Trophoblast cell (in vitro differentiated cells and primary cell): ENCODE measurements around the gene SLC24A4.

Source experiments
- DNase-seq, 2 donors: peaks; one replicate each; pipeline ENCODE4 v3.0.0-alpha.2; 2016
- H2AFZ ChIP-seq: 2 replicates; pipeline ENCODE4 v1.6.1; 2013; ENCODE audit warnings: low read length, moderate library complexity, mild to moderate bottlenecking; ENCODE audit not compliant: insufficient read depth, poor library complexity
- H2AK5ac ChIP-seq: 2 replicates; pipeline ENCODE4 v1.6.1; 2013; ENCODE audit warnings: mild to moderate bottlenecking, low read length
- H2BK120ac ChIP-seq: 2 replicates; pipeline ENCODE4 v1.6.1; 2013; ENCODE audit warnings: low read length, mild to moderate bottlenecking, moderate library complexity; ENCODE audit not compliant: insufficient read depth, poor library complexity
- H2BK12ac ChIP-seq: 2 replicates; pipeline ENCODE4 v1.6.1; 2013; ENCODE audit warnings: mild to moderate bottlenecking, low read length, moderate library complexity
- H2BK5ac ChIP-seq: 2 replicates; pipeline ENCODE4 v1.6.1; 2013; ENCODE audit warnings: low read length, low read depth, moderate library complexity, mild to moderate bottlenecking; ENCODE audit not compliant: poor library complexity
- H3K14ac ChIP-seq: 2 replicates; pipeline ENCODE4 v1.6.1; 2013; ENCODE audit warnings: mild to moderate bottlenecking, low read length
- H3K18ac ChIP-seq: 2 replicates; pipeline ENCODE4 v1.6.1; 2013; ENCODE audit warnings: mild to moderate bottlenecking, low read length
- H3K23ac ChIP-seq: 2 replicates; pipeline ENCODE4 v1.6.1; 2013; ENCODE audit warnings: low read length
- H3K27ac ChIP-seq: 2 replicates; pipeline ENCODE4 v1.5.1; 2013; ENCODE audit warnings: low read depth, mild to moderate bottlenecking, inconsistent platforms, low read length, moderate library complexity
- H3K27me3 ChIP-seq: 2 replicates; pipeline ENCODE4 v1.6.1; 2013; ENCODE audit warnings: inconsistent platforms, mild to moderate bottlenecking, low read length, moderate library complexity; ENCODE audit not compliant: insufficient read depth
- H3K36me3 ChIP-seq, 2 experiments: 1 replicate in 1 of 2; 2 replicates in 1 of 2; pipeline ENCODE4 v1.6.1; 2013; ENCODE audit warnings: low read length in 2 of 2, mild to moderate bottlenecking in 2 of 2, moderate library complexity in 1 of 2; ENCODE audit not compliant: insufficient read depth in 2 of 2, control insufficient read depth in 1 of 2
- H3K4ac ChIP-seq: 2 replicates; pipeline ENCODE4 v1.6.1; 2013; ENCODE audit warnings: low read depth, mild to moderate bottlenecking, low read length, moderate library complexity
- H3K4me1 ChIP-seq, 2 experiments: 1 replicate in 1 of 2; 2 replicates in 1 of 2; pipeline ENCODE4 v1.6.1; 2013; ENCODE audit warnings: low read length in 2 of 2, mild to moderate bottlenecking in 2 of 2, moderate library complexity in 1 of 2; ENCODE audit not compliant: insufficient read depth in 2 of 2, control insufficient read depth in 1 of 2
- H3K4me2 ChIP-seq: 2 replicates; pipeline ENCODE4 v1.6.1; 2013; ENCODE audit warnings: inconsistent platforms, mild to moderate bottlenecking, low read length, moderate library complexity
- H3K4me3 ChIP-seq: 2 replicates; pipeline ENCODE4 v1.5.1; 2013; ENCODE audit warnings: mild to moderate bottlenecking, low read depth, low read length, inconsistent platforms
- H3K79me1 ChIP-seq: one replicate; pipeline ENCODE4 v1.6.1; 2013; ENCODE audit warnings: low read length
- H3K79me2 ChIP-seq: 2 replicates; pipeline ENCODE4 v1.6.1; 2013; ENCODE audit warnings: low read length, mild to moderate bottlenecking; ENCODE audit not compliant: control insufficient read depth, insufficient read depth, poor library complexity
- H3K9ac ChIP-seq: 2 replicates; pipeline ENCODE4 v1.6.1; 2013; ENCODE audit warnings: mild to moderate bottlenecking, low read length
- H3K9me3 ChIP-seq: 2 replicates; pipeline ENCODE4 v1.6.1; 2013; ENCODE audit warnings: low read depth, mild to moderate bottlenecking, control low read depth, inconsistent platforms, low read length; ENCODE audit not compliant: insufficient read depth
- H4K12ac ChIP-seq: 2 replicates; pipeline ENCODE4 v1.6.1; 2013; ENCODE audit warnings: low read depth, mild to moderate bottlenecking, low read length, moderate library complexity
- H4K8ac ChIP-seq: 2 replicates; pipeline ENCODE4 v1.6.1; 2013; ENCODE audit warnings: low read depth, mild to moderate bottlenecking, low read length, moderate library complexity
- H4K91ac ChIP-seq: one replicate; pipeline ENCODE4 v1.6.1; 2013; ENCODE audit warnings: low read depth, mild to moderate bottlenecking, low read length, moderate library complexity
- WGBS: extraction: QIAGEN DNeasy Blood & Tissue Kit; methylation state at CpG from one replicate; pipeline ENCODE4 v1.1.7; 2013; ENCODE audit warnings: missing lambda C conversion rate; ENCODE audit not compliant: insufficient read length, insufficient coverage; ENCODE audit errors: extremely low coverage; 5-methylcytosine and 5-hydroxymethylcytosine counted together

The SLC24A4 gene

GRCh38 chr14:92383805-92384204, 60.8 kb downstream of the SLC24A4 start:
- no CpG with 5 or more reads among the region's 12 CpGs for WGBS
- H3K4me3 ChIP-seq, result no peak overlapping the region
- no peak overlapping the region for H3K27ac ChIP-seq
- no peak overlapping the region for H3K14ac ChIP-seq
- H3K36me3 ChIP-seq, result no peaks in the 10 kb centered on the region
- no peak overlapping the region for H2BK5ac ChIP-seq
- H3K9ac ChIP-seq, result no peak overlapping the region
- no peak overlapping the region for H4K91ac ChIP-seq
- no peaks in the 10 kb centered on the region for H3K9me3 ChIP-seq
- no peaks in the 10 kb centered on the region for H3K79me2 ChIP-seq
- no peak overlapping the region for H2AFZ ChIP-seq
- no peaks in the 10 kb centered on the region for H3K4me1 ChIP-seq
- H2BK12ac ChIP-seq, result no peak overlapping the region
- H3K79me1 ChIP-seq, result no peaks in the 10 kb centered on the region
- H3K4ac ChIP-seq, result no peak overlapping the region
- no peak overlapping the region for H2BK120ac ChIP-seq
- H3K4me2 ChIP-seq, result no peak overlapping the region
- no peaks in the 10 kb centered on the region for H3K27me3 ChIP-seq
- no peak overlapping the region for H3K18ac ChIP-seq
- H3K23ac ChIP-seq, result no peak overlapping the region
- no peak overlapping the region for H4K8ac ChIP-seq
- no peak overlapping the region for H2AK5ac ChIP-seq
- no peak for DNase-seq
- H4K12ac ChIP-seq, result no peak overlapping the region

- Histone ChIP-seq H3K14ac (no peak overlapping the region), H2BK5ac (no peak overlapping the region), H2AFZ (no peak overlapping the region), H3K79me2 (no peaks in the 10 kb centered on the region), H3K9me3 (no peaks in the 10 kb centered on the region), H3K4me3 (no peak overlapping the region), H2BK12ac (no peak overlapping the region), H4K8ac (no peak overlapping the region), H3K4ac (no peak overlapping the region), H3K36me3 (no peaks in the 10 kb centered on the region), H3K27me3 (no peaks in the 10 kb centered on the region), H4K91ac (no peak overlapping the region), H3K79me1 (no peaks in the 10 kb centered on the region), H3K4me1 (no peaks in the 10 kb centered on the region), H4K12ac (no peak overlapping the region), H3K27ac (no peak overlapping the region), H3K9ac (no peak overlapping the region), H2BK120ac (no peak overlapping the region), H3K4me2 (no peak overlapping the region), H3K23ac (no peak overlapping the region), H3K18ac (no peak overlapping the region), H2AK5ac (no peak overlapping the region)
- DNase-seq, result no peak
- no CpG with 5 or more reads among the region's 5 CpGs for WGBS
Observed at GRCh38 chr14:92384461-92385133, 61.6 kb downstream of the SLC24A4 start.

- Histone ChIP-seq H3K14ac (no peak overlapping the region), H3K4ac (no peak overlapping the region), H3K27ac (no peak overlapping the region), H2AK5ac (no peak overlapping the region), H2BK12ac (no peak overlapping the region), H3K23ac (no peak overlapping the region), H3K4me1 (no peaks in the 10 kb centered on the region), H3K9ac (no peak overlapping the region), H3K9me3 (no peaks in the 10 kb centered on the region), H3K4me3 (no peak overlapping the region), H4K12ac (no peak overlapping the region), H3K79me2 (no peaks in the 10 kb centered on the region), H2BK120ac (no peak overlapping the region), H3K4me2 (no peak overlapping the region), H3K27me3 (no peaks in the 10 kb centered on the region), H3K18ac (no peak overlapping the region), H2AFZ (no peak overlapping the region), H3K79me1 (no peaks in the 10 kb centered on the region), H4K8ac (no peak overlapping the region), H4K91ac (no peak overlapping the region), H3K36me3 (no peaks in the 10 kb centered on the region), H2BK5ac (no peak overlapping the region)
- no CpG with 5 or more reads among the region's 11 CpGs for WGBS
- DNase-seq, result no peak
Observed at GRCh38 chr14:92385561-92385960, 62.6 kb downstream of the SLC24A4 start.

DNA sequence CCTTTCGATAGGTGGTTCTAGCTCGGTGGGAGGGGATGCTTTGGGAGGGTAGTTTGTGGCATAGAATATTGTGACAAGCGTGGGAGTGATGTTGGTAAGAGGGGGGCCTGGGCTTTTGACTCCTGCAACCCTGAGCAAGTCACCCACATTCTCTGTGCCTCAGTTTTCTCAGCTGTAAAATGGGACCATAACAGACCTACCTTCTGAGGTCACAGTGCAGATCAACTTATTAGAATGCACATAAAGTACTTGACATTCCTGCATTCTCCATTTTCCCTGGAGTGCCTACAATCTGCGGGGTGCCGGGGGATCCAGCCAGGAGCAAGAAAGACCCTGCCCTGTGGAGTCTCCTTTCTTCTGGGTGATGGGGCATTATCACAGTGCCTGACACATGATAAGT, 63.2 kb downstream of the SLC24A4 start:
- no peak overlapping the region for H2BK5ac ChIP-seq
- H3K18ac ChIP-seq, result no peak overlapping the region
- H4K8ac ChIP-seq, result no peak overlapping the region
- no peaks in the 10 kb centered on the region for H3K27me3 ChIP-seq
- WGBS, result no CpG with 5 or more reads among the region's 5 CpGs
- no peak overlapping the region for H4K91ac ChIP-seq
- no peaks in the 10 kb centered on the region for H3K79me1 ChIP-seq
- H3K27ac ChIP-seq, result no peak overlapping the region
- no peak overlapping the region for H3K9ac ChIP-seq
- no peak overlapping the region for H2BK120ac ChIP-seq
- H3K4me3 ChIP-seq, result no peak overlapping the region
- H2AK5ac ChIP-seq, result no peak overlapping the region
- no peaks in the 10 kb centered on the region for H3K9me3 ChIP-seq
- no peak overlapping the region for H3K4me2 ChIP-seq
- no peak overlapping the region for H3K4ac ChIP-seq
- H3K79me2 ChIP-seq, result no peaks in the 10 kb centered on the region
- no peak for DNase-seq
- H3K23ac ChIP-seq, result no peak overlapping the region
- H4K12ac ChIP-seq, result no peak overlapping the region
- H3K4me1 ChIP-seq, result no peaks in the 10 kb centered on the region
- H3K36me3 ChIP-seq, result no peaks in the 10 kb centered on the region
- no peak overlapping the region for H2AFZ ChIP-seq
- H2BK12ac ChIP-seq, result no peak overlapping the region
- no peak overlapping the region for H3K14ac ChIP-seq
